NB4 (cell line): ENCODE measurements around the gene DAAM1.

Experiments
- POLR2A ChIP-seq: IDR thresholded peaks from 2 replicates; pipeline ENCODE4 v1.6.1; 2011; ENCODE audit warnings: mild to moderate bottlenecking; ENCODE audit not compliant: insufficient read length; ENCODE audit errors: extremely low read depth
- TF ChIP-seq, protein P1 (sequence below): IDR thresholded peaks from one replicate; pipeline ENCODE4 v1.5.1; 2012; ENCODE audit warnings: low read depth, low read length

DNA sequence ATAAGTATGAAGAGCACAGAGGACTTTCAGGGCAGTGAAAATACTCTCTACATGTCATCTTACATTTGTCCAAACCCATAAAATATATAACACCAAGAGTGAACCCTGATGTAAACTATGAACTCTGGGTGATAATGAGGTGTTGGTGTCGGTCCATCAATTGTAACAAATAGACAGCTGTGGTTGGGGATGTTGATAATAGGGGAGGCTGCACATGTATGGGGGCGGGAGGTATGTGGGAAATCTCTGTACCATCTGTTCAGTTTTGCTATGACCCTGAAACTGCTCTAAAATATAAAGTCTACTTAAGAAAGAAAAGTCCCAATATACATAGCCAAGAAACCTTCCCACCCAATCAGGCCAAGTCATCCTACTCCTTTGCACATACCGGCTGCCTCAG is 188.2 kb downstream of the DAAM1 start:
- TF ChIP-seq, protein P1, sequence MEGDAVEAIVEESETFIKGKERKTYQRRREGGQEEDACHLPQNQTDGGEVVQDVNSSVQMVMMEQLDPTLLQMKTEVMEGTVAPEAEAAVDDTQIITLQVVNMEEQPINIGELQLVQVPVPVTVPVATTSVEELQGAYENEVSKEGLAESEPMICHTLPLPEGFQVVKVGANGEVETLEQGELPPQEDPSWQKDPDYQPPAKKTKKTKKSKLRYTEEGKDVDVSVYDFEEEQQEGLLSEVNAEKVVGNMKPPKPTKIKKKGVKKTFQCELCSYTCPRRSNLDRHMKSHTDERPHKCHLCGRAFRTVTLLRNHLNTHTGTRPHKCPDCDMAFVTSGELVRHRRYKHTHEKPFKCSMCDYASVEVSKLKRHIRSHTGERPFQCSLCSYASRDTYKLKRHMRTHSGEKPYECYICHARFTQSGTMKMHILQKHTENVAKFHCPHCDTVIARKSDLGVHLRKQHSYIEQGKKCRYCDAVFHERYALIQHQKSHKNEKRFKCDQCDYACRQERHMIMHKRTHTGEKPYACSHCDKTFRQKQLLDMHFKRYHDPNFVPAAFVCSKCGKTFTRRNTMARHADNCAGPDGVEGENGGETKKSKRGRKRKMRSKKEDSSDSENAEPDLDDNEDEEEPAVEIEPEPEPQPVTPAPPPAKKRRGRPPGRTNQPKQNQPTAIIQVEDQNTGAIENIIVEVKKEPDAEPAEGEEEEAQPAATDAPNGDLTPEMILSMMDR: no peak
- TF ChIP-seq POLR2A: no peak
